Liver (tissue), 3 donors: ENCODE measurements around the gene AEBP2.

Experiments used
- CTCF ChIP-seq: fragments of 150-350 bp; IDR thresholded peaks from 2 replicates; pipeline ENCODE4 v1.5.1; 2017; ENCODE audit warnings: improper control_type of control experiment, low read depth, low read length; ENCODE audit not compliant: missing input control
- REST ChIP-seq: IDR thresholded peaks from 2 replicates; pipeline ENCODE4 v1.6.1; 2016; ENCODE audit warnings: antibody characterized with exemption, mild to moderate bottlenecking
- RXRA ChIP-seq, 2 donors: IDR thresholded peaks; 2 replicates each; pipeline ENCODE4 v1.6.1; 2017 to 2018; ENCODE audit warnings: antibody characterized with exemption in 2 of 2, mild to moderate bottlenecking in 1 of 2
- YY1 ChIP-seq: IDR thresholded peaks from 2 replicates; pipeline ENCODE4 v1.6.1; 2016; ENCODE audit warnings: antibody characterized with exemption, mild to moderate bottlenecking
- ZBTB33 ChIP-seq: IDR thresholded peaks from 2 replicates; pipeline ENCODE4 v1.6.1; 2016; ENCODE audit warnings: antibody characterized with exemption
- donor health status: healthy.
- donor health status: healthy.

GRCh38 chr12:19390051-19390598 lies 49.2 kb upstream of the AEBP2 start:
- TF ChIP-seq CTCF (no peak), ZBTB33 (no peak), YY1 (no peak), REST (no peak), RXRA (IDR thresholded peaks at IDR 0.05) (no peak)
